ENCODE data around the gene ABCG1.

Gene ABCG1

GRCh38 chr21:42191696-42192595 lies 27.0 kb upstream of the ABCG1 start:
- DNase-seq (ENCODE audit: low spot score) = no peak

- no peak for DNase-seq (ENCODE audit: low spot score)
Measured at GRCh38 chr21:42193131-42193671, 25.7 kb upstream of the ABCG1 start.

GRCh38 chr21:42193721-42194120 lies 25.2 kb upstream of the ABCG1 start:
- DNase-seq (ENCODE audit: low spot score) = no peak

- DNase-seq (ENCODE audit: low spot score) = peak; percentile 40
Measured at GRCh38 chr21:42194863-42195262, 24.1 kb upstream of the ABCG1 start.

- DNase-seq (ENCODE audit: low spot score) = peak; percentile 29
Measured at GRCh38 chr21:42195378-42196031, 23.4 kb upstream of the ABCG1 start.

GRCh38 chr21:42198929-42199867 lies 19.7 kb upstream of the ABCG1 start:
- DNase-seq (ENCODE audit: low spot score) = peak; percentile 16

DNA sequence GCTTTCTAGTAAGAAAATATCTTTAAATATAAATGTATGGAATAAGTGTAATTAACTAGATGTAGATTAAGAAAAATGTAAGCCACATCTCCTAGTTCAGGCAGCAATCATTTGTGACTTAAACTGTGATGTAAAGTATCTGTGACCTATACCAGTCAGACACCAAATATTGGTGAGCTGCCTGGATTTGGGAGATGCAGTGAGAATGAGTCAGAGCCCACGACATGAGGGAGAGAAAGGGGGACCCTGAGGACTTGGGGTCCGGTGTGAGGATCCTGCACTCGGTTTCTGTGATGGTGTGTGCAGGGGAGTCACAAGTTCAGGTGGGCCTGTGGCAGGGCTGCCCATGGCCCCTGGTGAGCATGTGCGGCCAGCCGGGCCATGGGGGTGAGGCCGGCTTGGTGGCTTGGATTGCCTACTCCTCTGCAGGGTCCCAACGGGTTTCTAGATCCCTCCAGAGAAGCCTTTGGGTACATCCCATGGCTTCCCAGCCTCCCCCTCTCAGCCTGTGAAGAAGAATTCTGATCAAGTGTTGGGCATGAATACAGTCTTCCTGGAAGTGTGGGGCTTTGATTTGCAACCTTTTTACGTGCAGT lies 19.0 kb upstream of the ABCG1 start:
- peak; percentile 29 for DNase-seq (ENCODE audit: low spot score)

DNA sequence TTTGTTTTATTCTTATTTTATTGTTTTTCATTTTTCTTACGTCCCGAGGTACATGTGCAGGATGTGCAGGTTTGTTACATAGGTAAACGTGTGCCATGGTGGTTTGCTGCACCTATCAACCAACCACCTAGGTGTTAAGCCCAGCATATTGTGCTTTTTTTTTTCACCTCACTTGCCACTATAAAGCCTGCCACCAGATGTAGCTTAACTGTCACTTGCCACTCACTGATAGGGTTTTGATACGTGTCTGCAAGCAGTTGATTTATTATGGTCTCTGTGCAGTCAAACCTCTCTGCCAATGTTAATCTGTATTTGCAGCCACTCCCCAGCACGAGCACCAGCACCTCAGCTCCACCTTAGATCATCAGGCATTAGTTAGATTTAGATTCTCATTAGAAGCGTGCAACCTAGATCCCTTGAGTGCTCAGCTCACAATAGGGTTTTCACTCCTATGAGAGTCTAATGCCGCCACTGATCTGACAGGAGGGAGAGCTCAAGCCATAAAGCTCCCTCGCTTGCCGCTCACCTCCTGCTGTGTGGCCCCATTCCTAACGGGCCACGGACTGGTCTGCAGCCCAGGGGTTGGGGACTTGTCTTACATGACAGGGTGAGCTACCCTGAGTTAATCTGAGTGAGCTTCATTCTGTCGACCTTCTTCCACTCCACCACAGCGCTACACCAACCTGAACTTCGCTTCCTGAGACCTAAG lies 17.9 kb upstream of the ABCG1 start:
- DNase-seq (ENCODE audit: low spot score) = no peak

- DNase-seq (ENCODE audit: low spot score) = peak; percentile 37
Measured at GRCh38 chr21:42201615-42202161, 17.3 kb upstream of the ABCG1 start.

DNA sequence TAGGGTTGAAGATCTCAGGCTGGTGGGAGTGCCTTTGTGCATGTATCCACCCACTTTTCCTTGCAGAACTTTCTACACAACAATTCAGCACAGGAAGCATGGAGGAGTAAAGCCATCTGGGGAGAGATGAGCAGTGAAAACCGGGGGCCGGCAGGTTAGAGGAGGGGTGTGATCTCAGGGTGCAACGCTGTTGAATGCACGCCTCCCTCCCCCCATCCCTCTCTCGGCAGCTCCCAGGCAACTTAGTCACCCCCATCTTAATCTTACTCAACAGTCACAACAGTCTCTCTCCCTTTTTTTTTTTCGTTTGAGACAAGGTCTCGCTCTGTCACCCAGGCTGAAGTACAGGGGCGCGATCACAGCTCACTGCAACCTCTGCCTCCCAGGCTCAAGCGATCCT lies 16.6 kb upstream of the ABCG1 start:
- peak; percentile 13 for DNase-seq (ENCODE audit: low spot score)

- DNase-seq (ENCODE audit: low spot score) = peak; percentile 9
Measured at GRCh38 chr21:42203321-42203720, 15.6 kb upstream of the ABCG1 start.

GRCh38 chr21:42203936-42204335 lies 15.0 kb upstream of the ABCG1 start:
- no peak for DNase-seq (ENCODE audit: low spot score)

GRCh38 chr21:42207426-42207825 lies 11.5 kb upstream of the ABCG1 start:
- no peak for DNase-seq (ENCODE audit: low spot score)

DNA sequence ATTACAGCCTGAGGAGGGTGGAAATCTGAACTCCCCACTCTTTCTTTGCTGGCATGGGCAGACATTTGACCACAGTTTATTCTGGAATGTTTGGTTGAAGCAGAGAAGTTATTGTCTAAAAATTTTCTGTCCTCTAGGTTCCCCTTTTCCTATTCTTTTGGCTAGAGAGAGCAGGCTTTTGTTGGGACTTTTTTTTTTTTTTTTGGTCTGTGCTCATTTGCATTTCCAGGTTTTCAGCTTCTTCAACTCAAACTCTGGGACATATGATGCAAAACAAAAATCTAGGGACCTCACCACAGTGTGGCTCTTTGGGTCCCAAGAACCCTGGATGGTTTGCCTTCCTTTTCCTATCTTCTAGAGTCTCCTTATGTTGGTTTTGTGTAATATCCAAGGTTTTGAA lies 10.9 kb upstream of the ABCG1 start:
- DNase-seq (ENCODE audit: low spot score) = no peak

DNA sequence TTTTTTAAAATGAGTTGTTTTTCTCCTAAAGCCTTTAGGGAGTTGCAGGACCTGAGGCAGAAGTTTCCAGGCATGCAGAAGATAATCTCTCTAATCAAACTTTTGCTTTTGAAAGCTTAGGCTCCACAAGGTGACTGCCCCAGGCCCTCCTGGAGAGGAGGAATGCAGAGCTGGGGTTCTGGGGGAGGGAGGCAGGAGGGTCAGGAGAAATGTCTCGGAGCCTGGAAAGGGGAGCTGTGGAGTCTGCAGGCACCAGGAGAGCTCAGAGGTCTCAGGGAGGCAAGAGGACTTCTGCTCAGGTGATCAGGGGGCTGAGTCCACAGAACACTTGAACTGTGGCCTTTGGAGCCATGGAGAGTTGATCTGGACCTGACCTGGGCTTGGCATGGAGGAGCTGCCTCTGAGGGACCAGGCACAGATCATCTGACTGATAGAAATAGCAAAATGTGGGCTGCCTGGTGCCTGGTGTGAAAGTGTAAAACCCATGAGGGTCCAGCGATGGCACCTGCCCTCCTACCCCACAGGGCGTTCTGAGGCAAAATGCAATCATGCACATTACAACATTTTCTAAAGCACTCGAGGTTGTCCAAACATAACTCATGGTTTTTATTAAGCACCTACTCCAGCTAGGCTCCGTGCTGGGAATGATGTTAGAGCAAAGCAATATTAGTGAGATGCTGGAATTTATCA lies 10.0 kb upstream of the ABCG1 start:
- peak; percentile 51 for DNase-seq (ENCODE audit: low spot score)

DNA sequence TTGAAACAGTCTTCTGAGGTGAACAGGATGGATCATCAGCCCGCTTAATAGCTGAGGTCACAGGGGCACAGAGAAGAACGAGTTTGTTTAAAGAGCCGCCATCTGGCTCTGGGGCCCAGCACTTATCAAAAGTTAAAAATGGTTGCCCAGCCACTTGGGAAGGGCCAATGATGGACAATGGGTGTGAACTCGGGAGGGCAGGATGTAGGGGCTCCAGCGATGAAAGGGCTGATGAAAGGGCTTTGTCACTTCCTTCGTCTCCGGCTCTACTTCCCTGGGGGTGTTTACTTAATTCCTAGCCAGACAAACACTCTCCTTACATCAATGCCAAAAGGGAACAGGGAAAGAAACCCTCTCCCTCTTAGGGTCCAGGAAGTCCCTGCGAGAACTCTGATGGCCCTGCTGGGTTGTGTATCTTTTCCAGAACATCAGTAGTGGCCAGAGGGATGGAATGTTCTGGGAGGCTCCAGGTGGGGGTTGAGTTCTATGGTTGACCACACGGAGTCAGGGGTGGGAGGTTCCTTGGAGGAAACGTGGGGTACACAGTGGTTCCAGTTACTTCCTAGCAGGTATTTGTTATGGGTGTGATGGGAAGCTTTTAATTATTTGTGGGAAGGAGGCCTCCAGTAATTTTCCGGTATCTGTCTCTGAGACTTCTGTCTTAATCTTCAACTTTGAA lies 9.0 kb upstream of the ABCG1 start:
- peak; percentile 38 for DNase-seq (ENCODE audit: low spot score)

GRCh38 chr21:42212266-42212665 lies 6.7 kb upstream of the ABCG1 start:
- DNase-seq (ENCODE audit: low spot score) = peak; percentile 1

DNA sequence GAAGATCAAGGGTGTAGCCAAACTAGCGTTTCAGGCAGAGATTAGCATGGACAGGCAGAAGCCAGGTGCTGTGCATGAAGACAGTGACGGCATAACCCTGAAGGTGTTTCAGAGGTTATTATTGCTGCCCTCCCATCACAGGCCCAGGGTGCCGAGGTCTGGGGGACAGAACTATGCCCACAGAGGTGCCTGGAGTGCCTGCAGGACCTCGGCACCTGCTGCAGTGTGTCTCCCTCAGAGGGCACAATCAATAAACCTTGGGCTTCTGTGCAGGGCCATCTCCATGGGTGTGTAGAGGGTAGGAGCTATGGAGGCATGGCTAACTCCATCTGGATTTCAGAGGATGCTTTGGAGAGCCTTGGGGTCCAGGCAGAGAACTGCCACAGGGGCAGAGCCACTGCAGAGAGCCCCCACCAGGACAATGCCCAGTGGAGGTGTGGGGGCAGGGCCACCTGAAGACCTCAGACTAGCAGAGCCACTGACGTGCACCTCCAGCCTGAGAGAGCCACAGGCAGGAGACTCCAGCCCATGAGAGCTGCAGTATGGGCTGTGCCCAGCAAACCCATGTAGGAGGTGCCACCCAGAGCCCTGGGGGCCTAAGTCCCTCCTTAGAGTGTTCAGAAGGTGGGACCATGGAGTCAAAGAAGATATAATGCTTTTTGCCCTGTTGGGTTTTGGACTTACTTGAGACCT lies 5.7 kb upstream of the ABCG1 start:
- peak; percentile 35 for DNase-seq (ENCODE audit: low spot score)
